Thyroid gland (tissue), 4 donors: ENCODE measurements around the gene LHX8.

ENCODE experiments used
- POLR2A ChIP-seq, 2 donors: fragments of 450-650 bp; IDR thresholded peaks; one replicate each; pipeline ENCODE4 v1.6.1; 2017; ENCODE audit warnings: antibody characterized with exemption in 2 of 2, mild to moderate bottlenecking in 2 of 2, moderate library complexity in 1 of 2
- TF ChIP-seq, protein P1 (sequence below), 6 experiments: fragments of 200-600 bp in 3 of 6; fragments of 450-650 bp in 3 of 6; sonication (generic) in 3 of 6; IDR thresholded peaks; one replicate each; pipeline ENCODE4 v1.5.1; 2016 to 2019; ENCODE audit warnings: antibody characterized with exemption in 6 of 6, mild to moderate bottlenecking in 2 of 6, inconsistent platforms in 1 of 6, moderate library complexity in 1 of 6

DNA sequence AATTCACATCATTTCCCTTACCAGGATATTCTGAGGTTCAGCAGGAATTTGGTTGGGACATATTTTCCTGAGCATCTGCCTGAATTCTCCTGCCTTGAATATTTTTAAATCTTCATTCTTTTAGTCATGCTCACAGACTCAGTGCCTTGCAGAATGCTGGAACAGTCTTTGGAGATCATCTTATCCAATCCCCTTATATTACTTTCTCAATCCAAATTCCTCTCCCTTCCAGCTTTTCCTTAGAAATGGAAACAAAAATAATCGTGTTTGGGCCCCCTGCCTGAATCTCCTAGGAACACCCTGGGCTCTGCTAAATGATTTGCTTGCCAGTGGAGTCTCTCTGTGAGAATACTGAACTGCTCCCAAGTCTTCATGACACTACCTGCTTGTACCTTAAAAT lies 38.4 kb downstream of the LHX8 start:
- TF ChIP-seq, protein P1, sequence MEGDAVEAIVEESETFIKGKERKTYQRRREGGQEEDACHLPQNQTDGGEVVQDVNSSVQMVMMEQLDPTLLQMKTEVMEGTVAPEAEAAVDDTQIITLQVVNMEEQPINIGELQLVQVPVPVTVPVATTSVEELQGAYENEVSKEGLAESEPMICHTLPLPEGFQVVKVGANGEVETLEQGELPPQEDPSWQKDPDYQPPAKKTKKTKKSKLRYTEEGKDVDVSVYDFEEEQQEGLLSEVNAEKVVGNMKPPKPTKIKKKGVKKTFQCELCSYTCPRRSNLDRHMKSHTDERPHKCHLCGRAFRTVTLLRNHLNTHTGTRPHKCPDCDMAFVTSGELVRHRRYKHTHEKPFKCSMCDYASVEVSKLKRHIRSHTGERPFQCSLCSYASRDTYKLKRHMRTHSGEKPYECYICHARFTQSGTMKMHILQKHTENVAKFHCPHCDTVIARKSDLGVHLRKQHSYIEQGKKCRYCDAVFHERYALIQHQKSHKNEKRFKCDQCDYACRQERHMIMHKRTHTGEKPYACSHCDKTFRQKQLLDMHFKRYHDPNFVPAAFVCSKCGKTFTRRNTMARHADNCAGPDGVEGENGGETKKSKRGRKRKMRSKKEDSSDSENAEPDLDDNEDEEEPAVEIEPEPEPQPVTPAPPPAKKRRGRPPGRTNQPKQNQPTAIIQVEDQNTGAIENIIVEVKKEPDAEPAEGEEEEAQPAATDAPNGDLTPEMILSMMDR (IDR thresholded peaks at IDR 0.05): no peak
- no peak for TF ChIP-seq POLR2A (IDR thresholded peaks at IDR 0.05)
